GM15510 (cell line): ENCODE measurements around the gene DTX1.

Experiments
- POLR2A ChIP-seq: IDR thresholded peaks from 3 replicates; pipeline ENCODE4 v1.6.1; 2011; ENCODE audit warnings: borderline replicate concordance; ENCODE audit not compliant: insufficient read length; ENCODE audit errors: extremely low read depth

Gene DTX1

DNA sequence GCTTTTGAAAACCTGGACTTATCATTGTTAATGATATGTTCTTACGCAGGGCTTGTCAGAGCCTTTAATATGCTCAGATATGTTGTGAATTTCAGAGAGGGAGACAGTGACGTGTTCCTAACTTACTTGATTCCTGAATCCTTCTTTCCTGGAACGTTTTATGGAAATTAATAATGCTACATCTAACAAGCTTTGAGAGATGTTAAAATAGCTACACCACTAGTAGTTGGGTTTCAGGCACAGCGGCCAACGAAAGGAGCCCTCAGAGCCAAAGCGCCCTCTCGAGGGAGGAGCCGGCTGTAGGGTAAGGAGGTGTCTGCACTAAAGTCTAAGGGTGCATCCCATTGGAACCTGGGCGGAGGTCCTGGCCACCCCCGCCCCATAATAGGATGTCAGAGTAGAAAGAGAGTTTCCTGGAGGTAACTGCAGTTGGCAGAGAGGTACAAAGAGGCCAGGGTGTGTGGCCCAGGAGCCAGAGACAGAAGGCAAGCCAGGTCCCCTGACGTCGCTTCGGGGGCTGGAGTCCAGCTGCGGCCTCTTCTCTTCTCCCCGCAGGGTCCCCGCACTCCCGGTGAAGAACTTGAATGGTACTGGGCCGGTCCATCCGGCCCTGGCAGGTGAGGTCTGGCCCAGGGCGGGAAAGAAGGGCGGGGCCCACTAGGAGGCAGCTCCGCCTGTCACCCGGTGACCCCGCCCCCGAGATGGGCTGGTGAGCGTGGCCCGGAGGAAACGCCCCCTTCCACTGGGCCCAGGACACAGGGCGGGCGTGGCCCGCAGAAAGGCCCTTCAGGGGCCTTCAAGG lies 36.3 kb downstream of the DTX1 start:
- no peak for TF ChIP-seq POLR2A

DNA sequence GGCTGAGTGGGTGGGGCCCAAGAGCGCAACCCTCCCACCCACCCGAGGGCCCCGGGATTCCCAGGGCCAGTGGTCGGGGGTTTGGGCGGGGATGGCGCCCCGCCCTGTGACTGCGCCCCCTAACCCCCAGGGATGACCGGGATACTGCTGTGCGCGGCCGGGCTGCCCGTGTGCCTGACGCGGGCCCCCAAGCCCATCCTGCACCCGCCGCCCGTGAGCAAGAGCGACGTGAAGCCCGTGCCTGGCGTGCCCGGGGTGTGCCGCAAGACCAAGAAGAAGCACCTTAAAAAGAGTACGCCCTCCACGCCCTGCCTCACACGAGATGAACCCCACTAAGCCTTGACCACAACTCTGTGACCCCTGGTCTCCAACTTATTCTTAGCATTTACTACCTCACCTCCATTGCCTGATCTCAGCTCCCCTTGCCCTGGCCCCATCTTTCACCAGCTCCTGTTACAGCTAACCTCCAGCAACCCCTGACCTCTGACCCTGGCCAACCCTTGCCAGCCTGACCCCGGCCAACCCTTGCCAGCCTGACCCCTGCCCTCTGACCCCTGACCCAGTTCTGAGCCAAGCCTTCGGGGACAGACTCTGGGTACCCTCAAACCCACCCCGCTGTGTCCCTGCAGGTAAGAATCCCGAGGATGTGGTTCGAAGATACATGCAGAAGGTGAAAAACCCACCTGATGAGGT lies 37.0 kb downstream of the DTX1 start:
- no peak for TF ChIP-seq POLR2A

DNA sequence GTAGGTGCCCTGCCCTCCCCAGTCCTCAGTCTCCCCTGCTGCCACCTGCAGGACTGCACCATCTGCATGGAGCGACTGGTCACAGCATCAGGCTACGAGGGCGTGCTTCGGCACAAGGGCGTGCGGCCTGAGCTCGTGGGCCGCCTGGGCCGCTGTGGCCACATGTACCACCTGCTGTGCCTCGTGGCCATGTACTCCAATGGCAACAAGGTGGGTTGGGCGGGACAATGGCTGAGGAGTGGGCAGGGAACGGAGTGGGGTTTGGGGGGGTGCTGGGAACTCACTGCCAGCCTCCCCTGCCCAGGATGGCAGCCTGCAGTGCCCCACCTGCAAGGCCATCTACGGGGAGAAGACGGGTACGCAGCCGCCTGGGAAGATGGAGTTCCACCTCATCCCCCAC lies 38.2 kb downstream of the DTX1 start:
- TF ChIP-seq POLR2A = no peak

- TF ChIP-seq POLR2A = no peak
Measured at GRCh38 chr12:113095405-113095804, 38.9 kb downstream of the DTX1 start.

DNA sequence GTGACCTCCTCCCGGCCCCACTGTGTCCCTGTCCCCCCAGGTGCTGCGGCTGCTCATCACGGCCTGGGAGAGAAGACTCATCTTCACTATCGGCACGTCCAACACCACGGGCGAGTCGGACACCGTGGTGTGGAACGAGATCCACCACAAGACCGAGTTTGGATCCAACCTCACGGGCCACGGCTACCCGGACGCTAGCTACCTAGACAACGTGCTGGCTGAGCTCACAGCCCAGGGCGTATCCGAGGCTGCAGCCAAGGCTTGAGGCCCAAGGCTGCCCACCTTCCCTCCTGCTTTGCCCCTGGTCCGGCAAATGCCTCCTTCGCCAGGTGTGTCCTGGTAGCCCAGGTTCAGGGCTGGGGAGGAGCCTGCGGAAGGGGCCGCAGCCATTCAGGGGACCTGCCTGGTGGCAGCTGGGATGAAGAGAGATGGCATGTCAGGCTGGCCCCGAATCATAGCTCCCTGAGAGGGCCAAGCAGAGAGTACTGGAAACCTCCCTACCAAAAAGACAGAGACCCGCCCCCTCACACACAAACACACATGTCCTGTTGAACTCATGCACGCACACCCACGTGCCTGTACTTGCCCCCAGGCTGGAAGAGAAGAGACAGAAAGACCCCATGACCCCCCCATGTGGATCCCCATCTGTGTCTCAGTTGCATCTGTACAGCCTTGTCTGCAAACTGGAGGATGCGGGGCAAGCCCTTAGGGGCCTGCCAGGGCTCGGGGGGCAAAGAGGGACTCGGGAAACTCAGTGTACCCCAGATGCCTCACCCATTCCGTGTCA lies 40.3 kb downstream of the DTX1 start:
- TF ChIP-seq POLR2A = no peak

DNA sequence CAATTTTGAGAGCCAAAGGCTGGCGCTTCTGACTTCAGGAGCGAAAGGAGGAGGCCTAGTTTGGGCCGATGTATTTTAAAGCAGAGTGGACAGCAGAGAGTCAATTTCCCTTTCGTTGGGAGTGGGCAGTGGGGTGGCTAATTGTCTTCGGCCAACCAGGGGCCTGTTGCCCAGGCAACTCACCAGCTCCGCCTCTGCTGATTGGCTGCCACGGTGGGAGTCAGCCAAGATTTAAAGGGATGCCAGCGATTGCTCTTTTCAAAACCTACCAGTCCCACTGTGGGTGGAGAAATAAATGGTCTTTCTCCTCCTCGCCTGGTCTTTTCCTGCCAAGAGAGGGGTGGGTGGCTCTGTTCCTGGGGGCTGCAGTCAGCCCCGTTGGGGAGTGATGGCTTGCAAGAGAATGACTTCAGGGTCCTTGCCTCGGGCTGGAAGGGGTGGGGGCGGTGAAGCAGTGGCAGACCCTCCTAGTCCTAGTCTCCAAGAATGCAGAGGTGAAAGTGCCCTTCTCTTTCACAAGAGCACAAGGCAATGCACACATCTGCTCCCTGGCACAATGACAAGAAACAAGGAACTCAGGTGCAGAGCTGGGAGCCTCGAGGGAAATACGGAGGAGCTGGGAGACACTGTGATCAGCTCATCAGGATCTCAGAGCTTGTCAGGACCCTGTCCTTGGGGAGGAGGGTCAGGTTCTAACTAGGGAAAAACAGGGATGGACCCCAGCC lies 41.3 kb downstream of the DTX1 start:
- TF ChIP-seq POLR2A = no peak

- TF ChIP-seq POLR2A = no peak
Measured at GRCh38 chr12:113098441-113099028, 42.0 kb downstream of the DTX1 start.

GRCh38 chr12:113099364-113099763 lies 42.8 kb downstream of the DTX1 start:
- no peak for TF ChIP-seq POLR2A

DNA sequence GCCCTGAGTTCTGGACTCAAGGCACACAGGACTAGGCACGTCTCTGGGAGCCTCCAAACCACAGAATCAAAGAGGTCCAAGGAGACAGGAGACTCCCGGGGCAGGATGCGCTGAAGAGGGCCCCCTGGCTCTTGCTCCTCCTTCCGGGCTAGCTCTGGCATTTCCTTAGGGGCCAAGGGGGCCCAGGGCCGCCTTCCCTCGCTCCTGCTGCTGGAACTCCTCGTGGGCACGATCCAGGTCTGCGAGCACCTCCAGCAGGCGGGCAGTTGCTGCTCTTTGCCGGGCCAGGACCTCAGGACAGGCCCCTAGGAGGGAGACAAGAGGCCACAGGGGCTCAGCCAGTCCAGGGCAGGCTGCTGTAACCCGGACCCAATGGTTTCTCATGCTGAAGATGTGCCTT lies 43.2 kb downstream of the DTX1 start:
- no peak for TF ChIP-seq POLR2A

- TF ChIP-seq POLR2A = no peak
Measured at GRCh38 chr12:113101751-113102150, 45.2 kb downstream of the DTX1 start.

DNA sequence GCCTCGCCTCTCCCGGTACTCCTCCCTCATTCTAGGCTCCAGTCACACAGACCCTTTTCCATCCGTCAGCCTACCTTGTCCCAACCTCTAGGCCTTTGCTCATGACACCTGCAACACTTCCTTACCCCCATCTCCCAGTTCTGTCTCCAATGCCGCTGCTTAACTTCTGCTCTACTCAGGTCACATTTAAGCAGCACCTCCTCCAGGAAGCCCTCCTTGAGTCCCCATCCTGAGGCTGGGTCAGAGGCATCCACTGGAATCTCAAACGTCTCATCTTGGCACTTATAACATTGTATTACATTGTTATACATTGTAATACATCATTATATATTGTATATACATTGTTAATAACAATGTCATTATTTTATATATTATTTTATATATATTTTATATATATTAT lies 46.3 kb downstream of the DTX1 start:
- no peak for TF ChIP-seq POLR2A

DNA sequence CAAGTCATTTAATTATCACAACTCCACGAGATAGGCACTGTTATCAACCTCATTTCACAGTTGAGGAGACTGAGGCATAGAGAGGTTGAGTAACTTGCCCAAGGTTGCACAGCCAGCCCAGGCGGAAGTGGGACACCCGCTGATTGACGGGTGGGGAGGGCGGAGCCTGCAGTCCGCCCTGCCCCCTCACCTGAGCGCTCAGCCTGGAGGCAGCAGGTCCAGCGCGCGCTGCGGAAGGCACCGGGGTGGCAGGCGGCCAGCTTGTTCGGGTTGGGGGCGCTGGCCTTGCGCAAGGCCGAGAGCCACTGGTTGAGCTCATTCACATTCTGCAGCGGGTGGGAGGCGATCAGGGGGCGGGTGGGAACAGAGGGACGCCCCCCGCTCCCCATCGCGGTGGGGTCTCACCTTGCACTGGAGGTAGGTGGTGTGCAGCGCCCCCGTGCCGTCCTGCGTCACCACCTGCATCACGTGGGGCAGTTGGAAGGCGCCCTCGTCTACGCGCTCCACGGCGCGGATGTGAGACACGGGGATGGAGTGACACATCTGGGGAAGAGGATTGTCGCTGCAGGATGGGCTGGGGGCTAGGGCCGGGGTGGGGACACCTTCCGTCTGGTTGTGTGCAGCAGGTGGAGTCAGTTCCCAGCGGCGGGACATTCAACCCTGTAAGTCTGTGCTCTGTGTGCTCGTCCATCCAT lies 47.4 kb downstream of the DTX1 start:
- no peak for TF ChIP-seq POLR2A

DNA sequence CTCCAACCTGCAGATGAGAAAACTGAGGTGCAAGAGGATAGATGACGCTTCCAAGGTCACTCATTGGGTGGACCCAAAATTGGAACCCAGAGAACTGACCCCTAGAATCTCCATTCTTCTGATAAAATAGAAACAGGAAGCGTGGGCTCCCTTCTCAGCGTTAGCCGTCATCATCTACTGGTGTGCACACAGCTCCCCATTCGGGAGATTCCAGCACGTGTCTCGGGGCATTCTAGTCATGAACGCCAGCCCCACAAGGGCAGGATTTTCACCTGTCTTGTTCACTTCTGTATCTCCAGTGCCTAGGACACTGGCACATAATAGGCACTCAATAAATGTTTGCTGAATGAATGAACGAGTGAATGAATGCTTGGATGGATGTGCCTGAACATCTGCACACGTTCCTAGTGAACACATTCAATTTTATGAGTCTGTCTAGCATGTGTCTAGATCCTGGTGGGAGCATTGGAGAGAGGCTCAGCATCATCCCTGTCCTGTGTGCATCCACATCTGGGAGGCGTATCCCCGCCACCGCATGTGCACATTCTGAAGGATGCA lies 48.5 kb downstream of the DTX1 start:
- TF ChIP-seq POLR2A = no peak
